Islet of Langerhans (tissue), 1 donor: ENCODE measurements around the gene MARVELD1.
"Not testable (repeated sequence)": the region's sequence is repeated elsewhere in the genome, so short reads cannot be mapped to it uniquely, and the experiment has no call there.

Experiments used
- FAIRE-seq: peaks from one replicate; lab custom pipeline; 2011; peaks lifted over from hg19 to GRCh38; lab: Jason Lieb, UNC

Gene MARVELD1

GRCh38 chr10:97698072-97698655 is 15.4 kb upstream of the MARVELD1 start:
- FAIRE-seq: not testable (repeated sequence)

GRCh38 chr10:97701438-97702069 is 12.0 kb upstream of the MARVELD1 start:
- FAIRE-seq: no peak

DNA sequence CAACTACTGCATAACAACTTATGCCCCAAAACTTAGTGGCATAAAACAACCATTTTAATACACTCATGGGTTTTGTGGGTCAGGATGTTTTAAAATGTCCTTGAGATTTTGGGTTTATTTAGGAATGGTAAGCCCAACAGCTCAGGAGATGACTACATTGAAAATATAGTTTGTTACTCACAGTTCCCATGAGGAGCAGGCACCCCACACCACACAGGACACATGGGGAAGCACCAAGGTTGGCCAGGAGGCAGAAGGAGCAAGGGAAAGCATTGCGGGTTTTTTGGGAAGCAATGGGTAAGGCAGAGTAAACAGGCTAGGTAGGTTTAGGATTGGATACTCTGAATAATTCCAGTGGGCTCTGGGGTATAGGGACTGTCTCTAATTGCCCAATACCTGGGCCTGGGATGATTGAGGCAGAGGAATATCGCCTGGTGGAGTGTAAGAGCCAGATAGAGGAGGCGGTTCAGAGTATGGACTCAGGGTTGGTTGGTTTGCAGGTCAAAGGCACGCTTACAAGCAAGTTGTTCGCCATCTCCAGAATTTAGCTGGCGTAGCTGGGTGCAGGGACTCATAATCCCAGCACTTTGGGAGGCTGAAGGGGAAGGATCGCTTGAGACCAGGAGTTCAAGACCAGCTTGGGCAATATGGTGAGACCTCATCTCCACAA is 10.0 kb upstream of the MARVELD1 start:
- FAIRE-seq: no peak

GRCh38 chr10:97704341-97704740 is 9.2 kb upstream of the MARVELD1 start:
- FAIRE-seq: no peak

DNA sequence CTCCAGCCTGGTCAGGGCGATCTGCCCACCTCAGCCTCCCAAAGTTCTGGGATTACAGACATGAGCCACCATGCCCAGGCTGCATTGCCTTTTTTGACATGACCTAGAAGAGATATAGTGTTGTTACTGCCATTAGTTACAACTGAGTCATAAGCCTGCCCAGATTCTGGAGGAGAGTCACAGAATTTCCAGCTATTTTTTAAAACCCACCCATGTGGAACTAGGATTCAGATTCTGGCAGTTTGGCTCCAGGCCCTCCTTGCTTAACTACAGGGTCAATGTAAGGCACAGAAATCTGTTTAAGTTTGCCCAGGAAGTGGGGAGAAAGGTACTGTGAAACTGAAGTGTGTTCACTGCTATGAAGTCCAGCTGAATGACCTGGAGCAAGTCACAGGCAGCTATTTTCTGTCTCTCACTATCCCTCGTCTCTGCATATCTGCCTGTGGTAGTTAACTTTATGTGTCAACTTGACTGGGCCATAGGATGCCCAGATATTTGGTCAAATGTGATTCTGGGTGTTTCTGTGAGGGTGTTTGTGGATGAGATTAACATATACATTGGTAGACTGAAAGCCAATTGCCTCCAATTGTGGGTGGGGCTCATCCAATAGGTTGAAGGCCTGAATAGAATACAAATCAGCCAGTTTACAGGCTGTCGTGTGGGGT is 8.4 kb upstream of the MARVELD1 start:
- FAIRE-seq: no peak

DNA sequence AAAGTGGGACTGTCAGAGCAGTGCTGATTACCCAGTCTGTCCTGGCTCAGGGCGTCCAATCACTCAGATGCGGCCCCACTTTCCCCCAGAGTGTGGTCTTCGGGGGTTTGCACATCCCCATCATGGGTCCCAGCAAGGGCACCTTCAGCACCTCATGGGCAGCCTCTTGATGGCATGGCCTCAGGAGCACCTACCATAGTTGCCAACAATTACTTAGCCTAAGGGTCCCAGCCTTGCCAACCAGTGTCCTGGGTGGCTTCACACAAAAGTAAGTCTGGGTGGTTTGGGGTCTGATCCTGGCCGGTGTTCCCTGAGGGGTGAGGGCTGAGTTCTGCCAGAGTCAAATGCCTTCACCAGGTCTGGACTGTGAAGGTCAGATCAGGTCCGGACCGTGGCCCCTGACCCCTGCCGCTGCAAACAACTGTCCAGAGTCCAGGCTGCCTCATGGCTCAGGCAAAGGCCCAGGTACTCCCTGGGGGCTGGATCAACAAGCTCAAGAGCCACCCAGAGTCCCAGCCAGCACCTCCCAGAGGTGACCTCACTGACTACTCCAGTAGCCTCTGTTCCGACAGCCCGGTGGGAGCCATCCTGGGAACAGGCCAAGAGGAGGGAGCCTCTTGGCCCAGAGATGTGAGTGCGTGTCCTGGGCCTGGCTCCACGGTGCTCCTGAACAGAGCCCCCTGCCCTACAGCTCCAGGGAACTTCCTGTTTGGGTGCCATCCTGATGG is 6.2 kb upstream of the MARVELD1 start:
- FAIRE-seq: no peak

- no peak for FAIRE-seq
Measured at GRCh38 chr10:97708167-97708566, 5.4 kb upstream of the MARVELD1 start.

- no peak for FAIRE-seq
Measured at GRCh38 chr10:97708976-97709946, 4.3 kb upstream of the MARVELD1 start.

DNA sequence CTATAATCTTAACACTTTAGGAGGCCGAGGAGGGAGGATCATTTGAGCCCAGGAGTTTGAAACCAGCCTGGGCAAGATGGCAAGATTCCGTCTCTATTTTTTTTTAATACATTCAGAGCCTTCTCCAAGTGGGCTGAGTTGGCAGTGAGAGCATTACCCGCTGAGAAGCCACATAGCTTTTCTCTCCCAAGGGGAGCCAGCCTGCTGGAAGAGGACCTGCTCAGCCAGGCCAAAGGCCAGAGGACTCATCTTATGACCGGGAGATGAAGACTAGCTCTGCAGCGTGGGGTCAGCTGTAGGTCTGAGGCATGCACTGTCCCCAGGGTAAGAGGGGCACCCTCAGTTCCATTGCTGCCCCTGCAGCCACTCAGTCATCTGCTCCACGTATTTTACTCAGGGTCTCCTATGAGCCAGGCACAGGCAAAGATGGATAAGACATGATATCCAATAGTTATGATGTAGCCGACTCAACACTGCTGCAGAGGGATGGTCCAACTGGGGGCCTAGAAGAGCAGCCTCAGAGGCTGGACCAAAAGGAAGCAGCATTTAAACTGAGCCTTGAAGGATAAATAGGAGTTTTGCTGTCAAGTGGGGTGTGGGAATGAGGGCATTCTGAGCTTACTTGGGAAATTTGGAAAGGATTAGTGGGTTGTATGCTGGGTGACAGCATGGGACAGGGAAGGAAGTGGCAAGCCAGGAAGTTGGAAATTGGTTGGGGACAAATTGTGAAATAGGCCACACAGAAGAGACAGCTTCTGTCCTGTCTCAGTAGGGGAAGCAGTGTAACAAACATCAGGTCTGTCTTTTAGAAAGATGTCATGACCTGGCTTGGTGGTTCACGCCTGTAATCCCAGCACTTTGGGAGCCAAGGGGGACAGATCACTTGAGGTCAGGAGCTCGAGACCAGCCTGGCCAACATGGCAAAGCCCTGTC is 1.6 kb upstream of the MARVELD1 start:
- no peak for FAIRE-seq

DNA sequence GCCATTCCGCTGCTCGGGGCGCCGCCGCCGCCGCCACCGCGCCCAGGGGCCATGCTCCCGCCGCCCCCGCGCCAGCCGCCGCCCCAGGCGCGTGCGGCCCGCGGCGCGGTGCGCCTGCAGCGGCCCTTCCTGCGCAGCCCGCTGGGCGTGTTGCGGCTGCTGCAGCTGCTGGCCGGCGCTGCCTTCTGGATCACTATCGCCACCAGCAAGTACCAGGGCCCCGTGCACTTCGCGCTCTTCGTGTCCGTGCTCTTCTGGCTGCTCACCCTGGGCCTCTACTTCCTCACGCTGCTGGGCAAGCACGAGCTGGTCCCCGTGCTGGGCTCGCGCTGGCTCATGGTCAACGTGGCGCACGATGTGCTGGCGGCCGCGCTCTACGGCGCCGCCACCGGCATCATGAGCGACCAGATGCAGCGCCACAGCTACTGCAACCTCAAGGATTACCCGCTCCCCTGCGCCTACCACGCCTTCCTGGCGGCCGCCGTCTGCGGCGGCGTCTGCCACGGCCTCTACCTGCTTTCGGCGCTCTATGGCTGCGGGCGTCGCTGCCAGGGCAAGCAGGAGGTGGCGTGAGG is 383 bp downstream of the MARVELD1 start:
- no peak for FAIRE-seq

DNA sequence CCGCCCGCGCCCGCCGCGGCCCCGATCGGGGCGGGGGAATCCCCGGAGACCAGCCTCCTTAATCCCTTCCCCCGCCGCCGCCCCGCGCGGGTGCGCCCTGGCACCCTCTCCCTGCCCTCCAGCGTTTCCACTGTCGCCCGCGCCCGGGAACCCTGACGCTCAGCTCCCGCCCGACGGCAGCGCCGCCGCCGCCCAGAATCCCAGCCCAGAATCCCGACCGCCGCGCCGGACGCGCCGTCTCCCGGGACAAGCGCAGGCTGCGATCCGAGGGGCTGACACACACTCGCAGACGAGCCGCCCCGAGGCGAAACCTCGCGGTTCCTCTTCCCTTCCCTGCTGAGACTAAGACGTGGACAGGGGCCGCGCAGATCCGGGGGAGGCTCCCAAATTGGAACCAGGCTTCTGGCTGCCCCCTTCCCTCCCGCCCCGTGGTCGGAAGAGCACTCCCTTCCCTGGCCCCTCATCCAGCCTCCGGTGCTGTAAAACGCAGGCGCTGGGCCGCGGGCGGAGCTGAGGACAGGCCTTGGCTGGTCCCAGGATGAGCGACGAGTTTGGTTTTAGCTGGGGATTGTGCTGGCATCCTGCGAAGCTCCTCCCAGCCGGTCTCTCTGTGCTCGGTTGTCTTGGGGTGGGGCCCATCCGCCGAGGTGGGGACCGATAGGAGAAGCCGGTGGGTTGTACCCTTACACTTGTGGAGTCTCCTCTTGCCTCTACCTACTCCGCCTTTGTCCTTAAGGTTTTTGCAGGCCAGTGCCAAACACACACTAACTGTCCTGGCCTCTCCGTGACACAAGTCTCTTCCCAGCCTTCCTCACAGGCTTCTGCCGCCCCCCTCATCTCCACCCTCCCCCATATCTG is 1.1 kb downstream of the MARVELD1 start:
- no peak for FAIRE-seq

DNA sequence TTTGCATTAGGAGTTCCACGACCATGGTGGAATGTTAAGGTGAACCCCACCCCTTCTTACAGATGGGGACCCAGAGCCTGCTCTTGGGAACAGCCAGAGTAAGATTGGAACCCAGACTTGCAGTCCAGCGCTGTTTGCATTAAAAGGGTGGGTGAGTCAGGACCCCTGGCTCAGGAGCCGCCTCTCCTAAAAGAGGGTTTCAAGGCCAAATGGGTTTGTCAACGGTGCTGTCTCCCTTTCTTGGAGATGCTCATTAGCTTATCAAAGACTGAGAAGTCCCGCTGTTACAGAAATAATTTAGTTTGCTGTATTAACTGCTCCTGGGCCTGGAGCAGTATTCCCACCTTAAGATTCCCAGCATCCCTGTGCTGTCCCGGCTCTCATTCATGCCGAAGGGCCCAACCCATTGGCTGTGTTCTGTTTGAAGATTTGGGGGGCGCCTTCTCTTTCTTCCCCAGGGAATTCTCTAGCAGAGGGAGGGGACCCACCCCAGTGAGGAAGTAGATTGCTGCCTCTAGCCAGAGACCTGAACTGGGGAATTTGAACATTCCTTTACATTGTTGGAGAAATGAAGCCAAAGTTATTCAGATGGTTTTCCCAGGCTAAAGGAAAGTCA is 1.8 kb downstream of the MARVELD1 start:
- FAIRE-seq: no peak

DNA sequence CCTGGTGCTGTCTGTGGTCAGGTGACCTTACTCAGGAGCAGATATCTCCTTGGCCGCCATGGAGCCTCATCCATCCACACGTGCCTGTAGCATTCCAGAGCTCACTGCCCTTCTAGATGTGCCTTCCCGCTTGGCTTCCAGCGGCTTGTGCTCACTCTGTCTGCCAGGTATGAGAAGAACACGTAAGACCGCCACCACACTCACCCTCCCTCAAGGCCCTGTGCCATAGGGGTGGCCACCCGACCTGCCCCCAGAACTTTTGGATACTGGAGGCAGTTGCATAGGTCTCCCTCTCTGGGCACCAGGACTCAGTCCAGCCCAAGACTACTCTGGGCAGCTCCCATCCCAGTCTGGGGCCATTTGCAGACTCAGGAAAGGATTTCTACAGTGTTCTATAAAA is 4.1 kb downstream of the MARVELD1 start:
- no peak for FAIRE-seq

DNA sequence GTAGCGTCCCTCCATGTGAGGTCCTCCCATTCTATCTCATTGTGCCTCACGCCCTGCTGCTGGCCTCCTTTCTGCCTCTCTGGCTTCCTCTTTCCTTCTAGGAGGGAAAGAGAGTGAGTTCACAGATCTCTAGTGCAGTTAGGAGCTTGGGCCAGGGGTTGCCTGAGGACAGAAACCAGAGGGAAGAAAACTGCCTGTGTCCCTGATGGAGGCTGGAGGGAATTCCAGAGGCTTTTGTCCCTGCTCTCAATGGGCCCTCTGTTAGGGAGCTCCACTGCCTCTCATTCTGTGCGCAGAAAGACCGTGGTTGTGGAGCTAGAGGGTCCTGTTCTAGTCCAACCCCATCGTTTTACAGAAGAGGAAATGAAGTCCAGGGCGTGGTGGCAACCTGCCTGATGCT is 4.6 kb downstream of the MARVELD1 start:
- FAIRE-seq: no peak

DNA sequence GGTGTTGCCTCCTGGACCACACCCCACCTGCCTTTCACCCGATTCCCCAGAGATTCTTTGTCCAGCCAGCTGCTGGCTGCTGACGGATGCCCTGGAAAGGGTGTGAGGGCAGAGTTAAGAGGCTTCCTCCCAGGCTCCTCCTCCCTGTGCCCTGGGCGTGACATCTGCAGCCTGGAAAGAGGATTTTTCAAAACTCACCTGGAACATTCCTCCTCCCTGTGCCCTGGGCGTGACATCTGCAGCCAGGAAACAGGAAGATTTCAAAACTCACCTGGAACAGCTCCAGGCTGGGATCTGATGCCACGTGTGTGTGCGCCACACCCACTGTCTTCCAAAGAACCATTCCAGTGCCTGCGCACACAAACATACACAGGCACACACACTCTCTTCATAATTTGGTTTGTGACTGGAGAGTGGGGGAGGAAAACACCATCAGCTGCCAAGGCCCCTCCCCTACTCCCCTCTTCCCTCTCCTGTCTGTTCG is 5.2 kb downstream of the MARVELD1 start:
- FAIRE-seq: no peak

- FAIRE-seq: no peak
Measured at GRCh38 chr10:97719602-97720001, 6.1 kb downstream of the MARVELD1 start.

DNA sequence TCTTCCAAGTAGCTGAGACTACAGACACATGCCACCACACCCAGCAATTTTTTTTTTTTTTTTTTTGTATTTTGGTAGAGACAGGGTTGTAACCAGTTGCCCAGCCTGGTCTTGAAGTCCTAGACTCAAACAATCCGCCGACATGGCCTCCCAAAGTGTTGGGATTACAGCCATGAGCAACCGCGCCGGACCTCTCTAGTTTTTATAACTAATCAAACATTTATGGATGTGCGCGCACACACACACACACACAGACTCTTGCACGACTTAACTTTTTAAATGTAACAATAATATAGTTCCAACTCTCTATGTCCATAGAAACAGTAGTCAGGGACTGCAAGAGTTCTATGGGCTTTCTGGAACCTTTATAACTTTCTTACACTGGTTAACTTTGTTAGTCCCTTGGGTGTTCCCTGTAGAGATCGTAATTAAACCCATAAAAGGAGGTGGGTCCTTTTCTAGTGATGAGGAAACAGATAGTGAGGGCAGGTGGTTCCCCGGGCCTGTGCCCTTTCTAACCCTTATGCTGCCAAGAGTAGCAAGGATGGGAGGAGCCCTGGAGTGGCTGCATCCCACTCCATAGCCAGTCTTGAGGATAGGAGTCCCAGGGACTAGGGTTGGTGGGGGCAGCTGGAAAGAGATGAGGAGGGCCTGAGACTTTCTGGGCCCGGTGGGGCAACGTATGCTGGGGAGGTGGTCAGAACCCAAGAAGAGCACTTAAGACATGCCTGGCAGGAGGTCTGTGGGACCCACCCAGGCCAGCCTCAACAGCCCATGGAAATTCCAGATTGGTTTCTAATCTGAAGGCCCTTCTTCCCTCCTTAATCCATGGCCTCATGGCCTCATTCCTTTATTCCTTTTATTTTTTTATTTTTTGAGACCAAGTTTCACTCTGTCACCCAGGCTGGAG is 8.6 kb downstream of the MARVELD1 start:
- no peak for FAIRE-seq
